DMS153 treated with DMSO at 0.1 percent for 48 hours (cell line): ENCODE data around the gene PLA2G1B.

Experiments used
- DNase-seq: peaks from one replicate; lab custom pipeline; 2025; ENCODE audit not compliant: unreplicated experiment; lab: John Stamatoyannopoulos, UW

PLA2G1B gene

DNA sequence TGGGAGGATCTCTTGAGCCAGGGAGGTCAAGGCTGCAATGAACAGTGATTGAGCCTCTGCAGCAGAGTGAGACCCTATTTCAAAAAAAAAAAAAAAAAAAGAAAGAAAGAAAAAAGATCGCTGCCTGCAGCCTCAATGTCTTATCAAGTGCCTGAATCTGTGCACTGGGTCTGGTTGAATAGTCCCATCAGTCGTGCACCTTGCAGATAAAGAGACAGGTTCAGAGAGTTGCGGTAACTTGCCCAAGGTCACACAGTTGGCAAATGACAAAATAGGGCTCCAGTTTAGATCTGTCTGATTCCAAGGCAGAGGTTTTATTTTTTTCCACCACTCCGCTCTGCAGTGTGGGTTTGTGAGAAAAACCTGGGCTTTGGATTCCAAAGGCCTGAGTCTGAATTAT is 649 bp upstream of the PLA2G1B start:
- DNase-seq: no peak

DNA sequence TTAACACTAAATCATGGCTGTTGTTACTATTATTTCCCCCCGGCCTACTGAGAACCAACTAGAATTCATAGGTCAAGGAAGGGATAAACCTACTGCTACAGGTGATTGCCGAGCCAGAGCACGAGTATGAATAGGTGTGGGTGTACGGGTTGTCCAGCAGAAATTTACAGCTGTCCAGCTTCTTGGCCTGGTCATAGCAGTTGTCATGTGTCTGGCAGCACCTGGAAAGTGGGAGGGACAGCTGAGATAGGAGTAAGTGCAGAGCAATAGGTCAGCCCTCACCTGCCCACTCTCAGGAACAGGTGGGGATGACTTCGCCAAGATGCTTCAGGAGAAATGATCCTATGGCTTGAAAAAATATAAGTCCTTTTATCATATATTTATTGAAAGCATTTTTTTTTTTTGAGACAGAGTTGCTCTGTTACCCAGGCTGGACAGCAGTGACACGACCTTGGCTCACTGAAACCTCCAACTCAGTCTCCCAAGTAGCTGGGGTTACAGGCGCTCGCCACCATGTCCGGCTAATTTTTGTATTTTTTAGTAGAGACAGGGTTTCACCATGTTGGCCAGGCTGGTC is 2.6 kb downstream of the PLA2G1B start:
- DNase-seq: no peak

DNA sequence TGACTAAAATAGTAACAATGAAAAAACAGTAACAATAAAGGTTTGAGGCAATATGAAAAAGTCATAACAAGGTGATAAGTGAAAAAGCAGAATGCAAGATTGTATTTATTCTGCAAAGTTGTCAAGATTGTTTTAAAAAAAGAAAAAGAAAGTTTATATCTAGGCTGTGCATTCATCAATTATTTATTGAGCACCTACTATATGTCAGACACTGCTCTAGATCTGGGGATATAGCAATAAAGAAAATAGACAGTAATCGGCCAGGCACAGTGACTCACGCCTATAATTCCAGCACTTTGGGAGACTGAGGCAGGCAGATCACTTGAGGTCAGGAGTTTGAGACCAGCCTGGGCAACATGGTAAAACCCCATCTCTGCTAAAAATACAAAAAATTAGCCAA is 3.8 kb downstream of the PLA2G1B start:
- DNase-seq: no peak

DNA sequence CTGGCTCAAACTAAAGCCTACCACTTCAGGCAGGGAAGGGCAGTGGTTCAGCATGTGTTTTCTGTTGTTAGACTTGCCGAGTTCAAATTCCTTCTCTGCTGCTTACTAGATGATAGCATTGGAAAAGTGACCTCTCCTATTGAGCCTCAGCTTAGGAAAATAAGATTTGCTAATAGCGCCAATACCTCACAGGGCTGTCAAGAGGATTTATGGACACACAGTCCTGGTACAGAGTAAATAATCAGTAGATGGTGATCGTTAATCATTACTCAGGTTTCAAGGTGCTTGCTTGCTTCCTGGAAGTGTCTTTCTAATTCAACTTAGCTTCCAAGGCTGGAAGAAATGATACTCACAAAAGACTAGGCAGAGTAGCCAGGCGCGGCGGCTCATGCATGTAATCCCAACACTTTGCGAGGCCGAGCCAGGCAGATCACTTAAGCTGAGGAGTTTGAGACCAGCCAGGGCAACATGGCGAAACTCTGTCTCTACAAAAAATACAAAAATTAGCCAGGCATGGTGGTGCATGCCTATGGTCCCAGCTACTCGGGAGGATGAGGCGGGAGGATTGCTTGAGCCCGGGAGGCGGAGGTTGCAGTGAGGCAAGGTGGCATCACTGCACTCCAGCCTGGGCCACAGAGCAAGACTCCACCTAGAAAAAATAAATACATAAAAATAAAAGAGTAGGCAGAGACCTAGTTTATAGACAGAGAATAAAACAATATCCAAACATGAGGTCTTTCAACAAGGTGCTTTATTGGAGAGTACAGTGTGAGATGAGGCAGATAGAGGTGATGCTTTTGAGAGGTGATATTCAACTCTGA is 6.0 kb downstream of the PLA2G1B start:
- no peak for DNase-seq

DNA sequence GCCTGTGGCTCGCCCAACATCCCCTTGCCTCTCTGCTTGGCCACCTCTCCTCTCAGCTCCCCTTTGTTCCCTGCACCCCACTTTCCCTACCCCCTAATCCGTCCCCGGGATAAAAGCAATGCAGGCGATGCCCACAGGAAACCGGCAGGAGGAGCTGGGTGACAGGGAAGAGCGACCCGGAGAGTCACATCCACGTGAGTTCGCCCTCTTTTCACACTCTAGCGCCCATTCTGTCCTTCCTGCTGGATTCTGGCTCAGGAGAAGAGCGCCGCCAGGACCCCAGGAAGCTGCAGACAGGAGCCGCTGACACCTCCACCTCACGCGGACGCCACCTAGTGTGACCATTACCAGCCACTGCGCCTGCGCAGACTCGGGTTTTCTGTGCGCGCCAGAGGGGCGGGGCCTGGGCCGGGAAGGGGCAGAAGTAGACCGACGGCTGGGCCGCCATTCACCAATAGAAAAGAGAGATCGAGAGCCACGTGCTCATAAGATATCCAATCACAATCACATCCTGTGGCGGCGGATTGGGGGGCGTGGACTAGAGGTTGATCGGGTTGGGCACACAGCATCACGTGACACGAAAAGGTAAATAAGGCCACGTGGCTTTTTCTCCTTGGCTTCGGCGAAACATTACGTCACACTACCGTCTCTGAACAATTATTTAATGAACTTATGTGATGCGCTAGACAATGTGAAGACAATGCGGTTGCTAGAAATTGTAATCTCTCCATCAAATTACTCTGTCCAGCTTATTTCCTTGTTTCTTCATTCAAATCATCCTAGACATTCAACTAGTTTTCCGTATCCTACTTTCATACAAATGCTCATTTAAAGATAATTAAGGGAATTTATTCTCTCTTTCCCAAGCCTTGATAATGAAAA is 10.1 kb downstream of the PLA2G1B start:
- peak; percentile 99 for DNase-seq

DNA sequence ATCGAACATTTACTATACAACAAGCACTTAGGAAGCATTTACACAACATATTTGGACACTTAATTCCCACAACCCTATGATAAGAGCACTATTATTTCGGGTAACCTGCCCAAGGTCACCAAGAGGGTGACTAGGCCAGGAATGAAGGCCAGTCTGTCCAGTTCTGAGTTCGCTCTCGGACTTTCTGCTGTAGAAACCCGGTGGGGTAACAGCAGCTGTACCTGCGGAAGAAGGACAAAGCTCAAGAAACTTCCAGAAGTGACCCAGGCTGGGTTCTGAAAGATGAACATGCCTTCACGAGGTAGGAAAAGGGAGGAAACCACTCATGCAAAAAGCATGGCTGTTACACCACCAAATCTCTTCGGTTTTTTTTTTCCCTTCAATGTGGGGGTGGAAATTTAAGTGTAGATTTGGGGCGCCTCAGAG is 10.8 kb downstream of the PLA2G1B start:
- no peak for DNase-seq

DNA sequence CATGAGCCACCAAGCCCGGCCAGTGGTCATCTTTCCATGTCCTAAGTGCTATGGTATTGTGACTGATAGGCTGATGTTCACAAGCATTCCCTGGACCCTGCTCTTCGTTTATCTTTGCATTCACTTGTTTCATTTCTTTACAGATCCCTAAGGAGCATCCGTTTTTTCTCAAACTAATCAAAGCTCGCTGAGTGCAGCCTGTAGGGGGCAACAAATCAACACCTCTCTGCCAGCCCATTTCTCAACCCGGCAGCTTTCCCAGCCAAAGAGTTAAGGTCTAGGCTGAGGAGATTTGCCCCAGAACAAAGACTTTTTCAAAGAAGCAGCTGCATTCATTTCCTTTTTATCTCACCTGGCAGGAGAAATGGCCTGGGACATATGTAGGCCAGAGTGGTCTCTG is 13.4 kb downstream of the PLA2G1B start:
- no peak for DNase-seq

DNA sequence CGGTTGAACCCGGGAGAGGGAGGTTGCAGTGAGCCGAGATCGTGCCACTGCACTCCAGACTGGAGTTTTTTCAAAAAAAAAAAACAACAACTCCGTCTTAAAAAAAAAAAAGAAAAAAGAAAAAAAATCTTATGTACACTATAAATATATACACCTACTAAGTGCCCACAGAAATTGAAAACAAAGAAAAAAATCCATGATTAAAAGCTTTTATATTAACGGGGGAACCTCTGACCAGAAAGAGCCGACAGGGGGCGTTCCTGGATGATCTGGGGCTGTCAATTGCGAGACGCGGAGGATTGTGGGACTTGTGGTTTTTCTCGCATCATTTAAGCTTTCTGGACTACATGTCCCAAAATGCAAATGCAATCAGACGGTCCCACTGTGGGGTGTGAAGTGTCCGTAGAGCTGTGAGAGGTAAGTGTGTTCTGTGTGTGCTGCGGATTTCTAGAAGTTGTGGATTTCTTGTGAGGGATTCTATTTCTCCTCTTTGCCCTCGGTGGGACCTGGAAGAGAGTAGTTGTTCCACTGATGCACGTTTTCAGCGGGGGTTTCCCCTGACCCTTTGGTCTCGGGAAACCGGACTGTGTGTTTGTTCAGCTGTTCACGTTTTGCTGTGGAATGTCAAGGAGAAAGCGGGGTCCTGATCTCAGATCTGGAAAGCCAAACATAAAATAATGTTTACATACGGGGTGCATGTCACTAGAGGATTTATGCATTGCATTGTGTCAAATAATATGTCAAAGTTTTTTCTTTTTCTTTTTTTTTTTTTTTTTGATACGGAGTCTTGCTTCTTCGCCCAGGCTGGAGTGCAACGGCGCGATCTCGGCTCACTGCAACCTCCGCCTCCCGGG is 25.4 kb downstream of the PLA2G1B start, which contains the start of gene SIRT4:
TSS of gene SIRT4 (plus strand) at position 360 of the 854 bp plus-strand sequence. CDS start 1,241 bp downstream, outside the sequence.
- peak; percentile 92 for DNase-seq

DNA sequence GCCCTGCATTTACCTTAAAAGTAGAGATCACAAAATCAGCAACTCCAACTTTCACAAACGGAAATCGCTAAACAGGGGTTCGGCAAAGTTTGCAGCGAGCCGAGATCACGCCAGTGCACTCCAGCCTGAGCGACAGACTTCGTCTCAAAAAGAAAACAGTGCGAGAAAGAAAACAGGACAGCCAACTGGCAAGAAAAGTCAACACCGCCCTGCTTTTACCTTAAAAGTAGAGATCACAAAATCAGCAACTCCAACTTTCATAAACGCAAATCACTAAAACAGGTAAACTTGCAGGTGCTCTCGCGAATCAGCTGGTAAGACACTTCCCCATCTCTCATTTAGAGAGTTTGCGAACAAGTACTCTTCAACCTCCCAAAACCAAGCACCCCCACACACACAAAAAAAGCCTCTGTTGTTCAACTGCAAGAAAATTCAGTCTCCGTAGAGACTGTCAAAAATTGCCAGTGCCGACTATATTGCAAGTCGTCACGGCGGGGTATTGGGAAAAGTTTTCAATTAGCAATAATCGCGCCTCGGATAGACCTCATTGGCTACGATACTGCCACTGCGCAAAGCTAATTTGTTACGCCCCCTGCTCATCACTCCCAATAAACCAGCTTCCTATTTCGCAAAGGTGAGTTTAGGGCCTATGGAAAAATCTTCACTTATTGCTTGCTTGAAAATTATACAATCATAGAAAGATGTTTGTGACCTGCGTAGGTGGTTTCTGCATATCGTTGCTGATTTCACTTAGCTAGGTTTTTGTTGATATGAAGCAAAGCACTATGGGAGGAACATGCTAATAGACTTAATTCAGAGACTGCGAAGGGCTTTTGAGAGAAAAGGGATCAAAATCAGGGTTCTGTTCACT is 34.7 kb downstream of the PLA2G1B start, which contains the start of gene RNU4-1:
TSS of gene RNU4-1 (minus strand) at position 577 of the 871 bp plus-strand sequence.
- peak; percentile 94 for DNase-seq

DNA sequence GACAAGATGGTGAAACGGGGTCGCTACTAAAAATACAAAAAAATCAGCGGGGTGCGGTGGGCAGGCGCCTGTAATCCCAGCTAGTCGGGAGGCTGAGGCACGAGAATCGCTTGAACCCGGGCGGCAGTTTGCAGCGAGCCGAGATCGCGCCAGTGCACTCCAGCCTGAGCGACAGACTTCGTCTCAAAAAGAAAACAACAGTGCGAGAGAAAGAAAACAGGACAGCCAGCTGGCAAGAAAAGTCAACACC is 35.2 kb downstream of the PLA2G1B start:
- no peak for DNase-seq

DNA sequence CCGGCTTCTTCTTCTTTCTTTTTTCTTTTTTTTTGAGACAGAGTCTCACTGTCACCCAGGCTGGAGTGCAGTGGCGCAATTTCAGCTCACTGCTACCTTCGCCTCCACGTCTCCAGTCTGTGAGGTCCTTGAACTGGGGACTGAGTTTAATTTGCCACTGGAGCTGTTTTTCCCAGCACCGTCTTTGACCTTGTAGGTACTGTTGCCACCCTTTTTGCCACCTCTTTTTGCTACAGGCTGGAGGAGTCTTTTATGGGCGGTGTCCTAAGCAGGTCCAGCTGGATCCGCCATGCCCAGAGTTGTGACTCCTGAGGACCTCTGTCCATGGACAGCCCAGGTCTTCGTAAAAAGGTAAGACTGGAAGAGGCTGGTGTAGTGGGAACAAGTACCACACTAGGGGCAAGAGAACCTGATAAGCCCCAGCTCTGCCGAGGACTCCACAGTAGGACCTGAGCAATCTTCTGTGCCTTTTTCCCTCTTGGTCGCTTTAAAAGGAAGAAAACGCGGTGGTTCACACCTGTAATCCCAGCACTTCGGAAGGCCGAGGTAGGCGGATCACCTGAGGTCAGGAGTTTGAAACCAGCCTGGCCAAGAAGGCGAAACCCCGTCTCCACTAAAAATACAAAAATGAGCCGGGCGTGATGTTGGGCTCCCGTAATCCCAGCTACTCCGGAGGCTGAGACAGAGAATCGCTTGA is 36.8 kb downstream of the PLA2G1B start:
- no peak for DNase-seq

DNA sequence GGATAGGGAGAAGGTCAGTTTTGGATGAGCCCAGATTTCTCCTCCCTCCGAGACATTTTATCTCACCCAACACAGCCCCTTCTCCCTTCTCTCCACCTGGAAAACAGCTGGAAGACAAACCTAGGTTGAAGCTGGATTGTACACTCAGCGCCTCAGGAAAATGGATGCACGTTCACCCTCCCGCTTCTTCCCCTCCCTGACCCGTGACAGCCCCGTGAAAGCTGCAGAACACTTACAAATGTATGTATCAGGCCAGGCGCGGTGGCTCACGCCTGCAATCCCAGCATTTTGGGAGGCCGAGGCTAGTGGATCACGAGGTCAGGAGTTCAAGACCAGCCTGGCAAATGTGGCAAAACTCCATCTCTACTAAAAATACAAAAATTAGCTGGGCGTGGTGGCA is 40.1 kb downstream of the PLA2G1B start:
- no peak for DNase-seq

DNA sequence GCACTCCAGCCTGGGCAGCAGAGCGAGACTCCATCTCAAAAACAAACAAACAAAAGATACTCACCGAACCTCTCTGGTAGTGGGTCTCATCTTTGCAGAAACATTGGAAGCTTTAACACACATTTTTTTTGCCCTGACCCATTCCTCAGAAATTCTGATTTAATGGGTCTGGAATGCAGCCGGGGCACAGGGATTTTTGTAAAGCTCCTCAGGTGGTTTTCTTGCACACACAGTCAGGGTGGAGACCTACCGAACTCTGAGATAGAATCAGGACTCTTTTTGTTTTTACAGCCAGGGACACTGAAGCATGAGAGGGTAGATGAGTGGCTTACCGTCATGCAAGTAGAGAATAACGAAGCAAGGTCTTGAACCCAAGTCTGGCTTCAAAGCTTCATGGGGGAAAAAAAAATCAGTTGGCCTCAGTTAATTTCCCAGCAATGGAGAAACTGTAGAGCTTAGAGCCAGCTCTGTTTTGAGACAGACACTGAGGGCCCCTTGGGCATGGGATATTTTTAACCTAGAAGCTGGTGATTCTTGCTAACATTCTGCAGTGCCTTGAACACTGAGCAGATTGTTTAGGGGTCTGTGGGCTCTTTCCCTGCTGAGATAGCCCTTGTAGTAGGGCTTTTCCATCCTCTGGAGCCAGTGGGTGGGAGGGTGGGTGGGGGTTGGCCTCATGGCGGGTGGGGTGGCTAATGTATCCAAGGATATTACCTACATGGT is 40.6 kb downstream of the PLA2G1B start:
- no peak for DNase-seq

DNA sequence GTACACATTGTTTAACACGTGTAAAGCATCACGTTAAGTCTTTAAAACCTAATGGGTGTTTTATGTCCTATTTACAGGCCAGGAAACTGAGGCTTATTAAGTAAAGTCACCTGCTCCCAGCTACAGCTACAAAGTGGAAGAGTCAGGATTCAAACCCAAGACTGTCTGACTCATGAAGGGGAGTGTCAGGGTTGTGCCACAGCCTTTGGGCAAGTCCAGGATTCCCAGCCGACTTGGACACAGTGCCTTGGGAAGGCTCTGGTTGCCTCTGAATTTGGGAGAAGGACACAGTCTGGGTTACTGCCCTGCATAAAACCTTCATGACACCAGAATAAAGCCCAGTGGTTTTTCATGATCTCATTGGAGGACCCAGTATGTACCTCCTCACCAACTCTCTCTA is 43.2 kb downstream of the PLA2G1B start:
- no peak for DNase-seq

DNA sequence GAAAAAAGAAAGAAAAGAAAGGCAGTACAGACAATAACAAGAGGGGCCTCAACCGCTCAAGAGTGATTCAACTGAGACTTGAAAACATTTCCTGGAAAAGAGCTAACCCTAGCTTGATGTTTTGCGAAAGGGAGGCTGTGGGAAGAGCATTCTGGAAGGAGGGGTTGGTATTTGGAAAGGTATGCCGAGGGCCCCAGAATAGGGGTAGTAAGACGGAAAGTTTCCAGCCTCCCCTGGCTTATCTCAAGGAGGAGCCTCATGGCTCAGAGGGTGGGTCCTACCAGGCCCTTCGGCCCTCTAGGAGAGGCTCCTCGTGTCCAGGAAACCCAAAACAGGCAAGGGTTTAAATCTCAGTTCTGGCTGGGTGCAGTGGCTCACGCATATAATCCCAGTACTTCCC is 44.3 kb downstream of the PLA2G1B start:
- DNase-seq: no peak

DNA sequence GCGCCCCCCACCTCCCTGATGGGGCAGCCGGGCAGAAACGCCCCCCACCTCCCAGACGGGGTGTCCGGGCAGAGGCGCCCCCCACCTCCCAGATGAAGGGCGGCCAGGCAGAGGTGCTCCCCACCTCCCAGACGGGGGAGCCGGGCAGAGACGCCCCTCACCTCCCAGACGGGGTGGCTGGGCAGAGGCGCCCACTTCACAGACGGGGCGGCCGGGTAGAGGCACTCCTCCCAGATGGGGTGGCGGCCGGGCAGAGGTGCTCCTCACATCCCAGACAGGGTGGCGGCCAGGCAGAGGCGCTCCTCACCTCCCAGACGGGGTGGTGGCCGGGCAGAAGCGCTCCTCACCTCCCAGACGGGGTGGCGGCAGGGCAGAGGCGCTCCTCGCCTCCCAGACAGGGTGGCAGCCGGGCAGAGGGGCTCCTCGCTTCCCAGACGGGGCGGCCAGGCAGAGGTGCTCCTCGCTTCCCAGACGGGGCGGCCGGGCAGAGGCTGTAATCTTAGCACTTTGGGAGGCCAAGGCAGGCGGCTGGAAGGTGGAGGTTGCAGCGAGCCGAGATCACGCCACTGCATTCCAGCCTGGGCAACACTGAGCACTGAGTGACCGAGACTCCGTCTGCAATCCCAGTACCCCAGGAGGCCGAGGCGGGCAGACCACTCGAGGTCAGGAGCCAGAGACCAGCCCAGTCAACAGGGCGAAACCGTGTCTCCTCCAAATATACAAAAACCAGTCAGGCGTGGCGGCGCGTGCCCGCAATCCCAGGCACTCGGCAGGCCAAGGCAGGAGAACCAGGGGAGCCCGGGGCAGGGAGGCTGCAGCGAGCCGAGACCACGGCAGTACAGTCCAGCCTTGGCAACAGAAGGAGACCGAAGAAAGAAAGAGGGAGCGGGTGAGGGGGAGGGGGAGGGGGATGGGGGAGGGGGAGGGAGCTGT is 49.2 kb downstream of the PLA2G1B start:
- DNase-seq: no peak

DNA sequence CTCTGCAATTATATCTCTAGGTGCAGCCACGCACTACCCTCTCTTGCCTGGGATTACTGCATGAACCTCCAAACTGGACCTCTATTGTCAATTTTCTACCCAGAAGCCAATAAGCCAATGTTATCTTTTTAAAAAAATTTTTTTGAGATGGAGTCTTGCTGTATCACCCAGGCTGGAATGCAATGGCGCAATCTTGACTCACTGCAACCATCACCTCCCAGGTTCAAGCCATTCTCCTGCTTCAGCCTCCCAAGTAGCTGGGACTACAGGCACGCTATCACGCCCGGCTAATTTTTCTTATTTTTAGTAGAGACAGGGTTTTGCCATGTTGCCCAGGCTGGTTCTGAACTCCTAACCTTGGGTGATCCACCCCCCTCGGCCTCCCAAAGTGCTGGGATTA is 50.8 kb downstream of the PLA2G1B start:
- no peak for DNase-seq
